Spinal cord (tissue), 10 donors: Measurements from ENCODE around the gene POLR1A. TPM values are rescaled to one million over a fixed set of nuclear protein-coding genes. Genes with fewer than 3 reads are reported as not detected.

ENCODE experiments used
- DNase-seq, 6 donors: peaks; one replicate each; pipeline versions ENCODE4 v3.0.0 to v3.0.0-alpha.2; 2013 to 2015; ENCODE audit warnings: low spot score in 6 of 6, low read depth in 4 of 6
- H3K27ac ChIP-seq: one replicate; pipeline ENCODE4 v1.5.1; 2013; ENCODE audit warnings: low read depth, low read length, control low read depth
- H3K27me3 ChIP-seq: one replicate; pipeline ENCODE4 v1.6.1; 2013; ENCODE audit warnings: low read length; ENCODE audit not compliant: control insufficient read depth, insufficient read depth
- H3K36me3 ChIP-seq: one replicate; pipeline ENCODE4 v1.6.1; 2013; ENCODE audit warnings: low read length; ENCODE audit not compliant: control insufficient read depth, insufficient read depth
- H3K4me1 ChIP-seq: one replicate; pipeline ENCODE4 v1.6.1; 2013; ENCODE audit warnings: low read length; ENCODE audit not compliant: control insufficient read depth, insufficient read depth
- H3K4me3 ChIP-seq: one replicate; pipeline ENCODE4 v1.5.1; 2013; ENCODE audit warnings: low read depth, low read length, control low read depth
- H3K9me3 ChIP-seq: one replicate; pipeline ENCODE4 v1.6.1; 2013; ENCODE audit warnings: low read length; ENCODE audit not compliant: control insufficient read depth, insufficient read depth
- WGBS: methylation state at CpG from one replicate; pipeline ENCODE4 v1.1.5; 2013; ENCODE audit warnings: missing lambda C conversion rate; ENCODE audit not compliant: insufficient coverage; 5-methylcytosine and 5-hydroxymethylcytosine counted together
- polyA plus RNA-seq, 2 donors: library from polyadenylated mRNA; unstranded; fragments of 120-200 nt; gene quantifications; one replicate each; pipeline ENCODE4 v1.2.1, GENCODE V29; 2013; ENCODE audit not compliant: insufficient read length in 2 of 2
- total RNA-seq, 2 donors: library from RNA; depleted of rRNA in 1 of 2; stranded (reverse); fragments of 120-200 nt in 1 of 2; fragments of >200 nt in 1 of 2; gene quantifications; one replicate each; pipeline versions ENCODE4 v1.2.3 to v1.2.4, GENCODE V29; 2013 to 2014
- donor health status: healthy.

Gene POLR1A
- total and polyA plus RNA-seq, 4 donors, result 11.1 to 22.4 (median 17.6) TPM

- H3K36me3 ChIP-seq, result peaks cover 51% of the 10 kb centered on the region
Observed at GRCh38 chr2:86068648-86069047, 37.0 kb downstream of the POLR1A start.

GRCh38 chr2:86068136-86068588 lies 37.5 kb downstream of the POLR1A start:
- H3K4me1 ChIP-seq, result peaks cover 9% of the 10 kb centered on the region
- H3K27ac ChIP-seq, result no peak overlapping the region
- peaks cover 47% of the 10 kb centered on the region for H3K36me3 ChIP-seq
- no peaks in the 10 kb centered on the region for H3K27me3 ChIP-seq
- H3K4me3 ChIP-seq, result no peak overlapping the region
- DNase-seq, result peak in 1 of 6 donors; percentile 5
- peaks cover 4% of the 10 kb centered on the region for H3K9me3 ChIP-seq
- 36% methylated on average over 2 of the region's 7 CpGs for WGBS

More at GRCh38 chr2:86068648-86069047, 37.0 kb downstream of the POLR1A start:
- Histone ChIP-seq H3K27ac (no peak overlapping the region), H3K4me1 (peaks cover 9% of the 10 kb centered on the region), H3K4me3 (no peak overlapping the region), H3K9me3 (peaks cover 2% of the 10 kb centered on the region), H3K27me3 (no peaks in the 10 kb centered on the region)
- no peak for DNase-seq
- 78% methylated on average over 5 of the region's 5 CpGs for WGBS

GRCh38 chr2:86066915-86067314 lies 38.8 kb downstream of the POLR1A start:
- Histone ChIP-seq H3K36me3 (peaks cover 40% of the 10 kb centered on the region), H3K27ac (no peak overlapping the region), H3K9me3 (peaks cover 4% of the 10 kb centered on the region), H3K27me3 (no peaks in the 10 kb centered on the region), H3K4me3 (no peak overlapping the region), H3K4me1 (no peaks in the 10 kb centered on the region)
- no peak for DNase-seq

GRCh38 chr2:86066007-86066578 lies 39.6 kb downstream of the POLR1A start:
- no peaks in the 10 kb centered on the region for H3K4me1 ChIP-seq
- peaks cover 41% of the 10 kb centered on the region for H3K36me3 ChIP-seq
- H3K9me3 ChIP-seq, result peaks cover 4% of the 10 kb centered on the region
- H3K4me3 ChIP-seq, result no peak overlapping the region
- H3K27me3 ChIP-seq, result no peaks in the 10 kb centered on the region
- DNase-seq, result no peak
- WGBS, result 100% methylated on average over 1 of the region's 7 CpGs
- H3K27ac ChIP-seq, result no peak overlapping the region

GRCh38 chr2:86065512-86065911 lies 40.2 kb downstream of the POLR1A start:
- DNase-seq, result no peak
- 67% methylated on average over 4 of the region's 5 CpGs for WGBS
- H3K27ac ChIP-seq, result no peak overlapping the region

GRCh38 chr2:86064006-86064405 lies 41.7 kb downstream of the POLR1A start:
- H3K4me3 ChIP-seq, result no peak overlapping the region
- H3K36me3 ChIP-seq, result peaks cover 29% of the 10 kb centered on the region
- H3K4me1 ChIP-seq, result no peaks in the 10 kb centered on the region
- WGBS, result 92% methylated on average over 2 of the region's 2 CpGs
- DNase-seq, result no peak
- peaks cover 4% of the 10 kb centered on the region for H3K9me3 ChIP-seq
- no peaks in the 10 kb centered on the region for H3K27me3 ChIP-seq
- H3K27ac ChIP-seq, result no peak overlapping the region

More at GRCh38 chr2:86065512-86065911, 40.2 kb downstream of the POLR1A start:
- Histone ChIP-seq H3K36me3 (peaks cover 41% of the 10 kb centered on the region), H3K4me1 (no peaks in the 10 kb centered on the region), H3K27me3 (no peaks in the 10 kb centered on the region), H3K4me3 (no peak overlapping the region), H3K9me3 (peaks cover 4% of the 10 kb centered on the region)

GRCh38 chr2:86062043-86062442 lies 43.6 kb downstream of the POLR1A start:
- H3K27ac ChIP-seq, result no peak overlapping the region
- peaks cover 24% of the 10 kb centered on the region for H3K36me3 ChIP-seq
- no peak for DNase-seq
- no CpG with 5 or more reads among the region's 2 CpGs for WGBS
- H3K27me3 ChIP-seq, result no peaks in the 10 kb centered on the region
- H3K4me1 ChIP-seq, result no peaks in the 10 kb centered on the region
- H3K9me3 ChIP-seq, result peaks cover 4% of the 10 kb centered on the region
- H3K4me3 ChIP-seq, result no peak overlapping the region

- Histone ChIP-seq H3K4me3 (no peak overlapping the region), H3K36me3 (peaks cover 34% of the 10 kb centered on the region), H3K9me3 (no peaks in the 10 kb centered on the region), H3K27ac (no peak overlapping the region), H3K27me3 (no peaks in the 10 kb centered on the region), H3K4me1 (no peaks in the 10 kb centered on the region)
- WGBS, result 100% methylated on average over 2 of the region's 4 CpGs
- no peak for DNase-seq
Observed at GRCh38 chr2:86056590-86057331, 48.9 kb downstream of the POLR1A start.

- no peaks in the 10 kb centered on the region for H3K4me1 ChIP-seq
- H3K36me3 ChIP-seq, result peaks cover 36% of the 10 kb centered on the region
- H3K27me3 ChIP-seq, result no peaks in the 10 kb centered on the region
- 100% methylated on average over 1 of the region's 3 CpGs for WGBS
- H3K27ac ChIP-seq, result no peak overlapping the region
- no peaks in the 10 kb centered on the region for H3K9me3 ChIP-seq
- DNase-seq, result no peak
- no peak overlapping the region for H3K4me3 ChIP-seq
Observed at GRCh38 chr2:86055314-86055713, 50.4 kb downstream of the POLR1A start.
